Stomach (tissue), 9 donors: ENCODE data around the gene GPR153. TPM values are rescaled to one million over a fixed set of nuclear protein-coding genes. Genes with fewer than 3 reads are reported as not detected.
A peak's percentile ranks its signal among the peaks of the same experiment; 100 is the strongest.
"Not testable (repeated sequence)": the region's sequence is repeated elsewhere in the genome, so short reads cannot be mapped to it uniquely, and the experiment has no call there.

ENCODE experiments used
- DNase-seq, 2 donors: peaks; one replicate each; pipeline versions ENCODE4 v3.0.0 to v3.0.0-alpha.2; 2013 to 2019
- H3K27ac ChIP-seq, 5 donors: fragments of 200-600 bp in 4 of 5; sonication (generic) in 4 of 5; one replicate each; pipeline ENCODE4 v1.5.1; 2013 to 2019; ENCODE audit warnings: mild to moderate bottlenecking in 1 of 5, moderate library complexity in 1 of 5
- H3K27me3 ChIP-seq, 3 donors: fragments of 200-600 bp; sonication (generic); one replicate each; pipeline ENCODE4 v1.5.1; 2017 to 2019; ENCODE audit warnings: mixed run types in 1 of 3
- H3K36me3 ChIP-seq, 4 donors: fragments of 200-600 bp; sonication (generic); 1 replicate in 3 of 4; 2 replicates in 1 of 4; pipeline ENCODE4 v1.5.1; 2016 to 2019
- H3K4me1 ChIP-seq, 4 donors: fragments of 200-600 bp; sonication (generic); one replicate each; pipeline ENCODE4 v1.5.1; 2016 to 2019
- H3K4me3 ChIP-seq, 4 donors: fragments of 200-600 bp; sonication (generic) in 3 of 4; one replicate each; pipeline ENCODE4 v1.5.1; 2016 to 2019; ENCODE audit warnings: mild to moderate bottlenecking in 1 of 4
- H3K9me3 ChIP-seq, 4 donors: fragments of 200-600 bp; sonication (generic); one replicate each; pipeline ENCODE4 v1.5.1; 2016 to 2019
- EP300 ChIP-seq: sonication (generic); formaldehyde crosslinking; IDR thresholded peaks from one replicate; pipeline ENCODE4 v1.6.1; 2017; ENCODE audit warnings: antibody characterized with exemption
- POLR2A ChIP-seq, 4 donors: fragments of 450-650 bp; IDR thresholded peaks; one replicate each; pipeline ENCODE4 v1.6.1; 2016; ENCODE audit warnings: antibody characterized with exemption in 4 of 4, control low read depth in 2 of 4, mild to moderate bottlenecking in 1 of 4, moderate library complexity in 1 of 4
- POLR2AphosphoS5 ChIP-seq, 3 donors: sonication (generic); formaldehyde crosslinking; IDR thresholded peaks; one replicate each; pipeline ENCODE4 v1.6.1; 2016; ENCODE audit warnings: antibody characterized with exemption in 3 of 3
- WGBS, 5 donors: extraction: QIAGEN DNeasy Blood & Tissue Kit in 3 of 5; methylation state at CpG; one replicate each; pipeline versions ENCODE4 v1.1.5 to v1.1.7; 2013 to 2018; 5-methylcytosine and 5-hydroxymethylcytosine counted together
- intact Hi-C: fragments of 100-400 bp; cut with DNase I; formaldehyde crosslinking; loops from one replicate; pipeline ENCODE4 v1.15.1; 2023; ENCODE audit warnings: low total_unique reads
- polyA plus RNA-seq, 3 donors: library from polyadenylated mRNA; stranded (reverse); fragments of 200-250 nt; gene quantifications; one replicate each; pipeline ENCODE4 v1.2.3, GENCODE V29; 2013
- total RNA-seq, 5 donors: library from RNA; depleted of rRNA; stranded (reverse); fragments of >200 nt; gene quantifications; one replicate each; pipeline versions ENCODE4 v1.1.0 to v1.2.3, GENCODE V29; 2014 to 2016
- TF ChIP-seq, protein P1 (sequence below), 7 experiments: fragments of 450-650 bp in 4 of 7; fragments of 200-600 bp in 3 of 7; sonication (generic) in 3 of 7; IDR thresholded peaks; one replicate each; pipeline ENCODE4 v1.5.1; 2016 to 2019; ENCODE audit warnings: antibody characterized with exemption in 7 of 7, control low read depth in 2 of 7, mild to moderate bottlenecking in 1 of 7
- donor health status: healthy with polysubstance abuse.
- donor health status: Bipolar disorder and iron deficiency.
- donor health status: healthy.

GPR153 gene
- total and polyA plus RNA-seq, 8 donors = 1.8 to 63.1 (median 2.8) TPM

- peaks cover 0 to 2% (median 0%) of the 10 kb centered on the region in 4 donors for H3K36me3 ChIP-seq
- WGBS, 5 donors = 90 to 97% (median 93%) methylated on average over 13 of the region's 13 CpGs
- H3K4me1 ChIP-seq = no peaks in the 10 kb centered on the region
- H3K4me3 ChIP-seq = no peak overlapping the region
- TF ChIP-seq POLR2A (IDR thresholded peaks at IDR 0.05) (no peak), EP300 (no peak), POLR2AphosphoS5 (IDR thresholded peaks at IDR 0.05) (no peak)
- TF ChIP-seq, protein P1, sequence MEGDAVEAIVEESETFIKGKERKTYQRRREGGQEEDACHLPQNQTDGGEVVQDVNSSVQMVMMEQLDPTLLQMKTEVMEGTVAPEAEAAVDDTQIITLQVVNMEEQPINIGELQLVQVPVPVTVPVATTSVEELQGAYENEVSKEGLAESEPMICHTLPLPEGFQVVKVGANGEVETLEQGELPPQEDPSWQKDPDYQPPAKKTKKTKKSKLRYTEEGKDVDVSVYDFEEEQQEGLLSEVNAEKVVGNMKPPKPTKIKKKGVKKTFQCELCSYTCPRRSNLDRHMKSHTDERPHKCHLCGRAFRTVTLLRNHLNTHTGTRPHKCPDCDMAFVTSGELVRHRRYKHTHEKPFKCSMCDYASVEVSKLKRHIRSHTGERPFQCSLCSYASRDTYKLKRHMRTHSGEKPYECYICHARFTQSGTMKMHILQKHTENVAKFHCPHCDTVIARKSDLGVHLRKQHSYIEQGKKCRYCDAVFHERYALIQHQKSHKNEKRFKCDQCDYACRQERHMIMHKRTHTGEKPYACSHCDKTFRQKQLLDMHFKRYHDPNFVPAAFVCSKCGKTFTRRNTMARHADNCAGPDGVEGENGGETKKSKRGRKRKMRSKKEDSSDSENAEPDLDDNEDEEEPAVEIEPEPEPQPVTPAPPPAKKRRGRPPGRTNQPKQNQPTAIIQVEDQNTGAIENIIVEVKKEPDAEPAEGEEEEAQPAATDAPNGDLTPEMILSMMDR (IDR thresholded peaks at IDR 0.05) = no peak
- H3K27ac ChIP-seq = no peak overlapping the region
- H3K9me3 ChIP-seq = no peaks in the 10 kb centered on the region
- no peak for DNase-seq
- no peaks in the 10 kb centered on the region for H3K27me3 ChIP-seq
- intact Hi-C loops = no loop called here
These were observed 47.6 kb upstream of the GPR153 start for GRCh38 chr1:6308449-6308848.

DNA sequence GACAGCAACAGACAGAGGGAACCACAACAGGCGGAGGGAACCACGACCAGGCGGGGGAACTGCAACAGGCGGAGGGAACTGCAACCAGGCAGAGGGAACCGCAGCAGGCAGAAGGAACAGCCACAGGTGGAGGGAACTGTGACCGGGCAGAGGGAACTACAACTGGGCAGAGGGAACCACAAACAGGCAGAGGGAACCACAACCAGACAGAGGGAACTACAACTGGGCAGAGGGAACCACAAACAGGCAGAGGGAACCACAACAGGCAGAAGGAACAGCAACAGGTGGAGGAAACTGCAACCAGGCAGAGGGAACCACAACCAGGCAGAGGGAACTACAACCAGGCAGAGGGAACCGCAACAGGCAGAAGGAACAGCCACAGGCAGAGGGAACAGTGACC lies 46.8 kb upstream of the GPR153 start:
- H3K27me3 ChIP-seq, H3K36me3 ChIP-seq, H3K4me1 ChIP-seq, DNase-seq, intact Hi-C loops, H3K4me3 ChIP-seq, H3K27ac ChIP-seq, H3K9me3 ChIP-seq: not testable (repeated sequence)
- WGBS, 5 donors = 83 to 95% (median 93%) methylated on average over 7 of the region's 7 CpGs

GRCh38 chr1:6307099-6307498 lies 46.2 kb upstream of the GPR153 start:
- 92 to 97% (median 94%) methylated on average over 15 of the region's 15 CpGs for WGBS, 5 donors
- no peaks in the 10 kb centered on the region for H3K27me3 ChIP-seq
- intact Hi-C loops = no loop called here
- no peak overlapping the region for H3K27ac ChIP-seq
- no peaks in the 10 kb centered on the region for H3K4me1 ChIP-seq
- H3K4me3 ChIP-seq = no peak overlapping the region
- no peaks in the 10 kb centered on the region for H3K9me3 ChIP-seq
- DNase-seq = no peak
- TF ChIP-seq POLR2A (IDR thresholded peaks at IDR 0.05) = no peak
- no peak for TF ChIP-seq POLR2AphosphoS5 (IDR thresholded peaks at IDR 0.05)
- TF ChIP-seq, protein P1 (IDR thresholded peaks at IDR 0.05) = no peak
- TF ChIP-seq EP300 = no peak
- no peaks in the 10 kb centered on the region for H3K36me3 ChIP-seq

DNA sequence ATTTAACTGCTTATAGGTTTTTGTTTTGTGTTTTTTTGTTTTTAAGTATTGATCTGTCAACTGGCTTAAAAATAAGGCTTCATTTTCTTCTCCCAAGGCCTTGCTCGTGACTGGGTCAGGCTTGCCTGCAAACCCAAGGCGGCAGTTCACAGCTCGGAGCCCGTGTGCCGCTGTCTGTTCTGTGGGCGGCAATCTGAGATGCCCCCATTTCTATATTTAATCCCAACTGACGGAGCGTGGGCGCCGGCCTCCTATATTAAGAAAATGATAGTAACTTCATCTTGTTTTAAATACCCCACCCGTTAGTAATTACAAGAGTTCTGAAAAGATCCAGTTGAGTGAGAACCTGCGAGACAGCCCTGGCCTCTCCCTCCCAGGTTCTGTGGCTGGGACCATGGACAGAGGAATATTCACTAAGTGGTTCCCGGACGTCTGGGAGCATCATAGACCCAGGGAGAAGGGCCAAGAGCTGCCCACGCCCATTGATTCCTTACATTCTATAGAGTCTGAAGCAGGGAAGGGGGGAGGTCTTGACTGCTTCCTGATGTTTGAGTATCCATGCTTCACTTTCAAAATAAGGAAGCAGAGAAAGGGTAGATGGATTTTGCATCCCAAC lies 42.6 kb upstream of the GPR153 start:
- no peaks in the 10 kb centered on the region for H3K4me1 ChIP-seq

DNA sequence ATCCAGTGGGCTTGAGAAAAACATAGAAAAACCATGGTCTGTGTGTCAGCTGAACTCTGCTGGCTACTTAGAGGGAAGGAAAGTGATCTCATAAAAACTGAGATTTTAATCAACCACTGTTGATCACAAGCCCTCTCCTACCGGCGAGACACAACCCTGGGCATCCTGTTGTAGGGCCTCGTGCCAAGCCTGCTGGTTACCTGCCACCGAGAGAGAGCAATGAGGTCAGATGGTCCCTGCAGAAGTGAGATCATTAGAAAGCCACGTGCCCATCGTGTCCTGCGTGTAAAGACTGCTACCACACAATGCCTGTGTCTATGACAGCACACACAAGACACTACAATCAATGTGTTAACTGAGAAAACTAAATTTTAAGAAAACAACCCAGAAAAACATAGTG lies 41.7 kb upstream of the GPR153 start:
- Histone ChIP-seq H3K36me3 (no peaks in the 10 kb centered on the region), H3K27ac (no peak overlapping the region), H3K4me3 (no peak overlapping the region), H3K9me3 (no peaks in the 10 kb centered on the region), H3K4me1 (no peaks in the 10 kb centered on the region), H3K27me3 (no peaks in the 10 kb centered on the region)
- intact Hi-C loops = no loop called here
- DNase-seq = no peak
- no peak for TF ChIP-seq POLR2A (IDR thresholded peaks at IDR 0.05)
- TF ChIP-seq, protein P1 (IDR thresholded peaks at IDR 0.05) = no peak
- no peak for TF ChIP-seq POLR2AphosphoS5 (IDR thresholded peaks at IDR 0.05)
- TF ChIP-seq EP300 = no peak
- 75 to 81% (median 80%) methylated on average over 7 of the region's 7 CpGs for WGBS, 5 donors

More for the DNA sequence above, 42.6 kb upstream of the GPR153 start:
- 90 to 94% (median 92%) methylated on average over 15 of the region's 15 CpGs for WGBS, 5 donors
- no peak overlapping the region for H3K4me3 ChIP-seq
- H3K9me3 ChIP-seq = no peaks in the 10 kb centered on the region
- no peaks in the 10 kb centered on the region for H3K36me3 ChIP-seq
- no peaks in the 10 kb centered on the region for H3K27me3 ChIP-seq
- intact Hi-C loops = no loop called here
- no peak for TF ChIP-seq POLR2AphosphoS5 (IDR thresholded peaks at IDR 0.05)
- TF ChIP-seq EP300 = no peak
- TF ChIP-seq, protein P1 (IDR thresholded peaks at IDR 0.05) = no peak
- no peak for TF ChIP-seq POLR2A (IDR thresholded peaks at IDR 0.05)
- DNase-seq = peak in 1 of 2 donors; percentile 44
- H3K27ac ChIP-seq = no peak overlapping the region
